CD4-positive, alpha-beta T cell (primary cell): Measurements from ENCODE around the gene ARHGEF17. TPM values are rescaled to one million over a fixed set of nuclear protein-coding genes. Genes with fewer than 3 reads are reported as not detected.

Experiments used
- ATAC-seq: fragments of 200-7000 bp; cut with Tn5 transposase; one replicate; pipeline ENCODE4 v1.10.0; 2022; ENCODE audit warnings: mild to moderate bottlenecking; ENCODE audit not compliant: poor library complexity
- CTCF ChIA-PET: fragments of 350-600 bp; sonication (Branson Sonifier 250); formaldehyde crosslinking; loops from one replicate; lab custom pipeline; 2021; ENCODE audit warnings: antibody characterized with exemption, inconsistent platforms; lab: Charles Lee
- POLR2A ChIA-PET: fragments of 350-600 bp; sonication (Branson Sonifier 250); formaldehyde crosslinking; loops from one replicate; lab custom pipeline; 2021; ENCODE audit warnings: antibody characterized with exemption, inconsistent platforms; lab: Charles Lee
- DNase-seq, 14 experiments: peaks; one replicate each; pipeline ENCODE4 v3.0.0-alpha.2; 2013 to 2020; ENCODE audit warnings: mixed read lengths in 2 of 14
- H3K27ac ChIP-seq, 2 donors: one replicate each; pipeline versions ENCODE4 v1.5.1 to v1.7.0; 2013; ENCODE audit warnings: low read length in 2 of 2, low read depth in 1 of 2, mild to moderate bottlenecking in 1 of 2
- H3K27me3 ChIP-seq, 2 experiments: 1 replicate in 1 of 2; 2 replicates in 1 of 2; pipeline versions ENCODE4 v1.6.1 to v1.7.0; 2013; ENCODE audit warnings: low read length in 2 of 2, control low read depth in 1 of 2, mild to moderate bottlenecking in 1 of 2, moderate library complexity in 1 of 2; ENCODE audit not compliant: insufficient read depth in 2 of 2, control insufficient read depth in 1 of 2
- H3K36me3 ChIP-seq: one replicate; pipeline ENCODE4 v1.6.1; 2013; ENCODE audit warnings: low read length, control low read depth; ENCODE audit not compliant: insufficient read depth
- H3K4me1 ChIP-seq: one replicate; pipeline ENCODE4 v1.6.1; 2013; ENCODE audit warnings: low read length, control low read depth; ENCODE audit not compliant: insufficient read depth
- H3K4me3 ChIP-seq: one replicate; pipeline ENCODE4 v1.5.1; 2013; ENCODE audit warnings: mild to moderate bottlenecking, low read length, moderate library complexity
- H3K9me3 ChIP-seq, 2 experiments: 1 replicate in 1 of 2; 2 replicates in 1 of 2; pipeline versions ENCODE4 v1.6.1 to v1.7.0; 2013; ENCODE audit warnings: low read length in 2 of 2, mild to moderate bottlenecking in 2 of 2, control low read depth in 1 of 2, moderate library complexity in 1 of 2; ENCODE audit not compliant: control insufficient read depth in 1 of 2, insufficient read depth in 1 of 2
- H3K27ac Mint-ChIP-seq: one replicate; pipeline ENCODE4 v1.8.0; 2020; ENCODE audit warnings: mixed read lengths
- H3K27me3 Mint-ChIP-seq: one replicate; pipeline ENCODE4 v1.8.0; 2021; ENCODE audit warnings: mixed read lengths
- H3K36me3 Mint-ChIP-seq: one replicate; pipeline ENCODE4 v1.8.0; 2021; ENCODE audit warnings: low read depth, mixed read lengths
- H3K4me1 Mint-ChIP-seq: one replicate; pipeline ENCODE4 v1.8.0; 2021; ENCODE audit warnings: low read depth, mixed read lengths
- H3K4me3 Mint-ChIP-seq: one replicate; pipeline ENCODE4 v1.8.0; 2020; ENCODE audit warnings: mild to moderate bottlenecking, mixed read lengths
- H3K9me3 Mint-ChIP-seq: one replicate; pipeline ENCODE4 v1.8.0; 2020; ENCODE audit warnings: mixed read lengths
- intact Hi-C, 2 experiments: fragments of 100-400 bp; cut with DNase I in 1 of 2; cut with micrococcal nuclease in 1 of 2; formaldehyde crosslinking; loops; one replicate each; pipeline versions ENCODE4 v1.15.1 to v1.9.0; 2023 to 2025; cut with DNase I, micrococcal nuclease
- total RNA-seq, 174 experiments: library from RNA in 2 of 174; stranded (reverse) in 2 of 174; gene quantifications; one replicate each; pipeline ENCODE4 v1.2.3 and lab custom pipeline; 2021 to 2026
- TF ChIP-seq, protein P1 (sequence below): fragments of 200-600 bp; IDR thresholded peaks from one replicate; pipeline ENCODE4 v1.8.0; 2022; ENCODE audit warnings: antibody characterized with exemption, mild to moderate bottlenecking

Gene ARHGEF17
- total RNA-seq, 2 experiments from 2014 or later, result not detected

- H3K9me3 ChIP-seq, result no peaks in the 10 kb centered on the region
- CTCF ChIA-PET, result interaction anchor here (1.3 to 3.2 kb wide), 2 partner anchors 17 to 26 kb away, joined by 3 to 15 read pairs; no protein-coding TSS in a partner anchor
- DNase-seq (no peak), ATAC-seq (no peak)
- Mint-ChIP-seq H3K27ac (peak overlapping the region; percentile 88), H3K36me3 (no peaks in the 10 kb centered on the region), H3K4me1 (peaks cover 26% of the 10 kb centered on the region), H3K4me3 (no peak overlapping the region), H3K27me3 (no peaks in the 10 kb centered on the region), H3K9me3 (no peaks in the 10 kb centered on the region)
- POLR2A ChIA-PET, result interaction anchor here (1.1 to 2.2 kb wide), 2 partner anchors 16 to 26 kb away, joined by 3 to 8 read pairs; no protein-coding TSS in a partner anchor
- H3K4me3 ChIP-seq, result no peak overlapping the region
- H3K27ac ChIP-seq, result peak overlapping the region in 1 of 2 donors; percentile 92
- peaks cover 40% of the 10 kb centered on the region for H3K4me1 ChIP-seq
- H3K27me3 ChIP-seq, result no peaks in the 10 kb centered on the region
- H3K36me3 ChIP-seq, result no peaks in the 10 kb centered on the region
- intact Hi-C loops, result no loop called here
- TF ChIP-seq, protein P1, sequence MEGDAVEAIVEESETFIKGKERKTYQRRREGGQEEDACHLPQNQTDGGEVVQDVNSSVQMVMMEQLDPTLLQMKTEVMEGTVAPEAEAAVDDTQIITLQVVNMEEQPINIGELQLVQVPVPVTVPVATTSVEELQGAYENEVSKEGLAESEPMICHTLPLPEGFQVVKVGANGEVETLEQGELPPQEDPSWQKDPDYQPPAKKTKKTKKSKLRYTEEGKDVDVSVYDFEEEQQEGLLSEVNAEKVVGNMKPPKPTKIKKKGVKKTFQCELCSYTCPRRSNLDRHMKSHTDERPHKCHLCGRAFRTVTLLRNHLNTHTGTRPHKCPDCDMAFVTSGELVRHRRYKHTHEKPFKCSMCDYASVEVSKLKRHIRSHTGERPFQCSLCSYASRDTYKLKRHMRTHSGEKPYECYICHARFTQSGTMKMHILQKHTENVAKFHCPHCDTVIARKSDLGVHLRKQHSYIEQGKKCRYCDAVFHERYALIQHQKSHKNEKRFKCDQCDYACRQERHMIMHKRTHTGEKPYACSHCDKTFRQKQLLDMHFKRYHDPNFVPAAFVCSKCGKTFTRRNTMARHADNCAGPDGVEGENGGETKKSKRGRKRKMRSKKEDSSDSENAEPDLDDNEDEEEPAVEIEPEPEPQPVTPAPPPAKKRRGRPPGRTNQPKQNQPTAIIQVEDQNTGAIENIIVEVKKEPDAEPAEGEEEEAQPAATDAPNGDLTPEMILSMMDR, result no peak
Observed at GRCh38 chr11:73367482-73368024, 59.5 kb downstream of the ARHGEF17 start.

DNA sequence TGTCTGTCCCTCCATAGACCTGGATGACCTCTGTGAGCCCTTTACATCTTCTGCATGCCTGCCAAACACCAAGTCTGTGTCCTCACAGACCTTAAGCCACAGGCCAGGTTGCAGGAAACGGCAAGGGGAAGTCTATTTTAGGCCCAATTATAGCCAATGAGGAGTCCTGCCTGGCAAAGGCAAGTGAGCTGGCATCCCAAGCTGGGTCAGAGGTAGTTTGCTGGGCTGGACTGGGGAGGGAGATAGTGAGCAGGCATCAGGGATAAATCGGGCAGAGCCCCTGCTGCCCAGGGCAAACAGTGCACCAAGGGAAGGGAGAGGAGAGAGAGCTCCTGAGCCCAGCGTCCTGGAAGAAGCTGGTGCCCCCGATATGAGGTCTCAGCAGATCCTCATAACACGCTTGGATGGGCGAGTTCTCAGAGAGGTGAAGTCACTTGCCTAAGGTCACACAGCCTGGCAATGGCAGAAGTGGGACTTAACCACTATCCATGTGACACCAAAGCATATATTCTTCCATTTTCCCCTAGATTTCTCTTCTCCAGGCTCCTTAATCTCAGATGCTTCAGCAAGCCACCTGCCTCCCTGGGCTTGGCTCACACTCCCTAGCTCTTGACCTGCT lies 64.4 kb downstream of the ARHGEF17 start:
- Mint-ChIP-seq H3K4me3 (no peak overlapping the region), H3K4me1 (peaks cover 24% of the 10 kb centered on the region), H3K27ac (peak overlapping the region; percentile 24), H3K36me3 (peaks cover 6% of the 10 kb centered on the region), H3K9me3 (no peaks in the 10 kb centered on the region), H3K27me3 (no peaks in the 10 kb centered on the region)
- ChIA-PET POLR2A (no interaction called here), CTCF (interaction anchor here (1.4 kb wide), 1 partner anchor 21 kb away, joined by 3 read pairs; no protein-coding TSS in a partner anchor)
- no peak for DNase-seq
- H3K36me3 ChIP-seq, result no peaks in the 10 kb centered on the region
- no peak overlapping the region for H3K4me3 ChIP-seq
- intact Hi-C loops, result loop anchor here in 1 of 2 experiments (10.0 kb wide), 2 partner anchors 502 to 938 kb away; partner anchors contain the start of genes CLPB, COA4 and PAAF1
- TF ChIP-seq, protein P1, result no peak
- no peak for ATAC-seq
- no peak overlapping the region for H3K27ac ChIP-seq
- H3K27me3 ChIP-seq, result no peaks in the 10 kb centered on the region
- no peaks in the 10 kb centered on the region for H3K9me3 ChIP-seq
- H3K4me1 ChIP-seq, result peaks cover 34% of the 10 kb centered on the region

- H3K4me3 Mint-ChIP-seq, result peak overlapping the region; percentile 42
- Histone ChIP-seq H3K4me3 (no peak overlapping the region), H3K27me3 (no peaks in the 10 kb centered on the region), H3K27ac (no peak overlapping the region), H3K4me1 (peaks cover 38% of the 10 kb centered on the region), H3K9me3 (no peaks in the 10 kb centered on the region), H3K36me3 (no peaks in the 10 kb centered on the region)
- CTCF ChIA-PET, result interaction anchor here (1.4 kb wide), 1 partner anchor 23 kb away, joined by 4 read pairs; no protein-coding TSS in a partner anchor
- H3K27ac Mint-ChIP-seq, result peak overlapping the region; percentile 14
- DNase-seq (no peak), ATAC-seq (no peak)
- TF ChIP-seq, protein P1, result no peak
- H3K36me3 Mint-ChIP-seq, result peaks cover 6% of the 10 kb centered on the region
- no peaks in the 10 kb centered on the region for H3K27me3 Mint-ChIP-seq
- POLR2A ChIA-PET, result interaction anchor here (1.5 kb wide), 1 partner anchor 225 kb away, joined by 4 read pairs; the partner anchor contains the start of gene FAM168A
- H3K4me1 Mint-ChIP-seq, result peaks cover 30% of the 10 kb centered on the region
- intact Hi-C loops, result loop anchor here in 1 of 2 experiments (10.0 kb wide), 2 partner anchors 501 to 939 kb away; partner anchors contain the start of genes CLPB, COA4 and PAAF1
- no peaks in the 10 kb centered on the region for H3K9me3 Mint-ChIP-seq
Observed at GRCh38 chr11:73374151-73374550, 66.1 kb downstream of the ARHGEF17 start.
